IPS-15b (cell line): ENCODE measurements around the gene TIMM17A.
"Not testable (repeated sequence)": the region's sequence is repeated elsewhere in the genome, so short reads cannot be mapped to it uniquely, and the experiment has no call there.

Experiments
- H3K27me3 ChIP-seq: one replicate; pipeline ENCODE4 v1.6.1; 2013; ENCODE audit warnings: low read length; ENCODE audit not compliant: control insufficient read depth, insufficient read depth
- H3K36me3 ChIP-seq: one replicate; pipeline ENCODE4 v1.6.1; 2013; ENCODE audit warnings: low read length; ENCODE audit not compliant: control insufficient read depth, insufficient read depth
- H3K4me1 ChIP-seq: one replicate; pipeline ENCODE4 v1.6.1; 2013; ENCODE audit warnings: mild to moderate bottlenecking, low read length; ENCODE audit not compliant: control insufficient read depth, insufficient read depth
- H3K4me3 ChIP-seq: one replicate; pipeline ENCODE4 v1.5.1; 2013; ENCODE audit warnings: low read depth, low read length
- H3K9ac ChIP-seq: one replicate; pipeline ENCODE4 v1.6.1; 2013; ENCODE audit warnings: low read depth, mild to moderate bottlenecking, low read length
- H3K9me3 ChIP-seq: one replicate; pipeline ENCODE4 v1.6.1; 2013; ENCODE audit warnings: mild to moderate bottlenecking, low read length; ENCODE audit not compliant: control insufficient read depth, insufficient read depth

Gene TIMM17A

DNA sequence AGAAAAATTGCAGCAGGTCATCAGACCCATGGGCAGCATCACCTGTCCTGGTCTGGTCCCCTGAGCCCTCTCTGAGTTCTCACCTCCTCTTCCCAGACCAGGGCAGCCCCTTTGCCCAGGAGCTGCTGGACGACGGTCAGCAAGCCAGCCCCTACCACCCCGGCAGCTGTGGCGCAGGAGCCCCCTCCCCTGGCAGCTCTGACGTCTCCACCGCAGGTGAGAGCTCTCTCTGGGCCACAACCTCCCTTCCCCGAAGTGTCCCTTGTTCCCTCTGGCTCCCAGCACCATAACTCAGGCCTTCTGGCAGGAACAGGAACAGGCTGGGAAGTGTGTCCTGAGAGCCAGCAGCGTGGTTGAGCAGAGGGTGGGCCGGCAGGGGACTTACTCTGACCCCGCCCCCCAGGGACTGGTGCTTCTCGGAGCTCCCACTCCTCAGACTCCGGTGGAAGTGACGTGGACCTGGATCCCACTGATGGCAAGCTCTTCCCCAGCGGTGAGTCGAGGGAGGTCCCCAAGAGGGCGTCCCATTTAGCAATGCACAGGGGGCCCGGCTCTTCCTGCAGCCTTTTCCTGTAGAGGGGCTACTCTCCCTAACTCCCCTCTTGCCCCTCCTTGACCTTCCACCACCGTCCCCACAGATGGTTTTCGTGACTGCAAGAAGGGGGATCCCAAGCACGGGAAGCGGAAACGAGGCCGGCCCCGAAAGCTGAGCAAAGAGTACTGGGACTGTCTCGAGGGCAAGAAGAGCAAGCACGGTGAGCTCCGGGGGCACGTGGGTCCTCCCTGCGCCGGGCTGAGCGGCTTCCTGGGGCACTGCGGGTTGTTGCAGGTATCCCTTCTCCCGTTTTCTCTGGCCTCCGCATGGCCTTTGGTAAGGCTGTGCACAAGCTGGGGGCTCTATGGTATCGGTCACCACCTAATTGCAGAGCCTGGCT lies 57.5 kb downstream of the TIMM17A start:
- no peaks in the 10 kb centered on the region for H3K27me3 ChIP-seq
- H3K4me1 ChIP-seq, result peaks cover 30% of the 10 kb centered on the region
- H3K9me3 ChIP-seq, result no peaks in the 10 kb centered on the region
- H3K9ac ChIP-seq, result no peak overlapping the region
- peaks cover 45% of the 10 kb centered on the region for H3K36me3 ChIP-seq
- peak overlapping the region; percentile 82 for H3K4me3 ChIP-seq

DNA sequence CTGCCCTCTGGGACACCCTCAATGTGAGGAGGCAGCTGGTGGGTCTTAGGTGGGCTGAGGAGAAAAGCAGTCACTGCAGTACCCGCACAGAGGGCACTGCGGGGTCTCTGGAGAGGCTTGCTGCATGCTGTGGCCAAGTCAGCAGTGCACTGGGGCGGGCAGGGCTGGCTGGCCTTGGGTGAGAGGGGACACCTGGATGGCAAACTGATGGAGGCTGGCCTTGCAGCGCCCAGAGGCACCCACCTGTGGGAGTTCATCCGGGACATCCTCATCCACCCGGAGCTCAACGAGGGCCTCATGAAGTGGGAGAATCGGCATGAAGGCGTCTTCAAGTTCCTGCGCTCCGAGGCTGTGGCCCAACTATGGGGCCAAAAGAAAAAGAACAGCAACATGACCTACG lies 58.3 kb downstream of the TIMM17A start:
- peaks cover 34% of the 10 kb centered on the region for H3K4me1 ChIP-seq
- no peak overlapping the region for H3K9ac ChIP-seq
- peaks cover 45% of the 10 kb centered on the region for H3K36me3 ChIP-seq
- H3K4me3 ChIP-seq, result no peak overlapping the region
- no peaks in the 10 kb centered on the region for H3K27me3 ChIP-seq
- no peaks in the 10 kb centered on the region for H3K9me3 ChIP-seq

- Histone ChIP-seq H3K4me1 (peaks cover 37% of the 10 kb centered on the region), H3K4me3 (no peak overlapping the region), H3K9me3 (no peaks in the 10 kb centered on the region), H3K36me3 (peaks cover 45% of the 10 kb centered on the region), H3K9ac (no peak overlapping the region), H3K27me3 (no peaks in the 10 kb centered on the region)
Measured at GRCh38 chr1:202014060-202014459, 58.8 kb downstream of the TIMM17A start.

GRCh38 chr1:202014915-202015661 lies 59.8 kb downstream of the TIMM17A start:
- H3K36me3 ChIP-seq, result peaks cover 45% of the 10 kb centered on the region
- no peaks in the 10 kb centered on the region for H3K9me3 ChIP-seq
- no peaks in the 10 kb centered on the region for H3K27me3 ChIP-seq
- H3K4me3 ChIP-seq, result no peak overlapping the region
- H3K9ac ChIP-seq, result no peak overlapping the region
- peaks cover 30% of the 10 kb centered on the region for H3K4me1 ChIP-seq

- Histone ChIP-seq H3K9me3 (no peaks in the 10 kb centered on the region), H3K4me3 (no peak overlapping the region), H3K9ac (no peak overlapping the region), H3K36me3 (peaks cover 45% of the 10 kb centered on the region), H3K4me1 (peaks cover 30% of the 10 kb centered on the region), H3K27me3 (no peaks in the 10 kb centered on the region)
Measured at GRCh38 chr1:202015662-202015937, 60.3 kb downstream of the TIMM17A start.

GRCh38 chr1:202016022-202016810 lies 60.9 kb downstream of the TIMM17A start:
- Histone ChIP-seq H3K27me3 (no peaks in the 10 kb centered on the region), H3K9ac (no peak overlapping the region), H3K4me3 (no peak overlapping the region), H3K9me3 (no peaks in the 10 kb centered on the region), H3K36me3 (peaks cover 45% of the 10 kb centered on the region), H3K4me1 (peaks cover 30% of the 10 kb centered on the region)

DNA sequence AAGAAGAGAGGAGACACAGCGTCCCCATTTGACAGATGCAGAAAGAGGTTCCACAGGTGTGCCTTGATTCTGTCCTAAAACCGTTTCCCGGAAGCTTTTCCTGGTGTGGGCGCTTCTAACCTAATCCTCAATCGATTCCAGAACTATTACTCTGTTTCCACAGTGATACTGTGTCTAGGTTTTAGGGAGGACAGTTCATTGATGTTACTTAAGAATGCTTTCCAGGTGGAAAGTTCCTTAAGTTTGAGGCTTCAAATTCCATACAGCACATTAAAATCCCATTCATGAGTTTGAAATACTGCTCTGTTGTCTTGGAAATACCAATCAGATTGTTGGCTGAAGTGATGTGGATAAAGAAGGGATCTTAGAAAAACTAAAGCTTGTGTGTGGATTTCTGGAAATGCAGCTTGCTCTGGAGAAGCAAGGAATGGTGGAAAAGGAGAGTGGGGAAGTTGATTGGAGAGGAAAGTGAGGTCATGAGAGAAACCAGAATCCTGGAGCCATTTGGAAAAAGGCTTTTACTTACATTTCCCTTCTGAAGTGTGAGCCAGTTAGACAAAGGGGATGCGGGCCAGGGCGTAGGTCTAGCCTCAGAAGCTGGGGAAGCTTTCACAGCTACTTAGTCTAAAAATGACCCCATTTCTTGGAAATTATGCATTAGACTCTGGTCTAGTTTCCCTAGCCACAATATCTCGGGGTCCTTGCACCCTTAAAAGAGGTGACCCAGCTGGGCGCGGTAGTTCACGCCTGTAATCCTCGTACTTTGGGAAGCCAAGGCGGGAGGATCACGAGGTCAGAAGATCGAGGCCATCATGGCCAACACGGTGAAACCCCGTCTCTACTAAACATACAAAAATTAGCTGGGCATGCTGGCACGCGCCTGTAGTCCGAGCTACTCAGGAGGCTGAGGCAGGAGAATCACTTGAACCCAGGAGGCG lies 61.8 kb downstream of the TIMM17A start:
- no peaks in the 10 kb centered on the region for H3K27me3 ChIP-seq
- no peak overlapping the region for H3K4me3 ChIP-seq
- peaks cover 26% of the 10 kb centered on the region for H3K4me1 ChIP-seq
- no peak overlapping the region for H3K9ac ChIP-seq
- H3K9me3 ChIP-seq, result no peaks in the 10 kb centered on the region
- H3K36me3 ChIP-seq, result peaks cover 41% of the 10 kb centered on the region

DNA sequence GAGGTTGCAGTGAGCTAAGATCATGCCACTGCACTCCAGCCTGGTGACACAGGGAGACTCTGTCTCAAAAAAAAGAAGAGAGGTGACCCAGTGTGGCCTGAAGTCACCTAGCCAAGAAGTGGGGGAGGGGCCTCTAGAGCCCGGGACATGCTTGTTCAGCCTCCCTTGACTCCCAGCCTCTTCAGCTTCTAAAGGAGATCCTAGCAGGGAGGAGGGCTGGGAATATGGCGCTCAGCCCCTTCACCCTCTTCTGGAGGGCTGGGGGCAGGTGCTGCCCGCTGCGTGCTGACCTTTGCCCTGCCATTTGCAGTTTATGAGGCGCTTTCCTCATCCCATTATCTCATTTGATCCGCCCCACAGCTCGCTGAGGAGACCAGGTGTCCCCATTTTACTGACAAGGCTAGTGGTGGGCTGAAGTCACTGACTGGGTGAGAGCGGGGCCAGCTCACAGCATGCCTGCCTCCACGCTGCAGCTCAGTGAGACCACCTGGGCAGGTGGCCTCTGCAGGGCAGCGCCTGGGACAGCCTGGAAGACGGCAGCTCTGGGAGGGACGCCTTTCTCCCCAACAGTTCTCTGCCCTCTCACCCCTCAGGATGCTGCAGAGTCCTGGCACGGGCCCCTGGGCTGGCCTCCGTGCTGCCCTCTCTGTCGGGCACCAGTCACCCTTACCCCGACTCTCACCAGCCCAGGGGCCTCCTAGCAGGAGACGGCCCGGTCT lies 62.6 kb downstream of the TIMM17A start:
- peak overlapping the region; percentile 42 for H3K9ac ChIP-seq
- H3K4me3 ChIP-seq, result no peak overlapping the region
- no peaks in the 10 kb centered on the region for H3K27me3 ChIP-seq
- H3K4me1 ChIP-seq, result peaks cover 23% of the 10 kb centered on the region
- H3K36me3 ChIP-seq, result peaks cover 33% of the 10 kb centered on the region
- no peaks in the 10 kb centered on the region for H3K9me3 ChIP-seq

- H3K9me3 ChIP-seq, result no peaks in the 10 kb centered on the region
- H3K4me1 ChIP-seq, result peaks cover 25% of the 10 kb centered on the region
- H3K4me3 ChIP-seq, result no peak overlapping the region
- peak overlapping the region; percentile 42 for H3K9ac ChIP-seq
- peaks cover 26% of the 10 kb centered on the region for H3K36me3 ChIP-seq
- no peaks in the 10 kb centered on the region for H3K27me3 ChIP-seq
Measured at GRCh38 chr1:202018468-202019234, 63.3 kb downstream of the TIMM17A start.

- not testable (repeated sequence) for H3K27me3 ChIP-seq, H3K9me3 ChIP-seq, H3K4me3 ChIP-seq
- Histone ChIP-seq H3K9ac (peak overlapping the region; percentile 41), H3K36me3 (peaks cover 20% of the 10 kb centered on the region), H3K4me1 (peaks cover 25% of the 10 kb centered on the region)
Measured at GRCh38 chr1:202019235-202019558, 63.9 kb downstream of the TIMM17A start.
